GM12874 (cell line): ENCODE data around the gene ESR2.

Source experiments
- CTCF ChIP-seq: IDR thresholded peaks from 2 replicates; pipeline ENCODE4 v1.5.1; 2011; ENCODE audit warnings: low read depth, mild to moderate bottlenecking, control low read depth, low read length, moderate library complexity; ENCODE audit not compliant: insufficient read depth

Gene ESR2

GRCh38 chr14:64201921-64202545 lies 92.1 kb downstream of the ESR2 start:
- TF ChIP-seq CTCF = no peak

- no peak for TF ChIP-seq CTCF
Measured at GRCh38 chr14:64201296-64201695, 92.9 kb downstream of the ESR2 start.

DNA sequence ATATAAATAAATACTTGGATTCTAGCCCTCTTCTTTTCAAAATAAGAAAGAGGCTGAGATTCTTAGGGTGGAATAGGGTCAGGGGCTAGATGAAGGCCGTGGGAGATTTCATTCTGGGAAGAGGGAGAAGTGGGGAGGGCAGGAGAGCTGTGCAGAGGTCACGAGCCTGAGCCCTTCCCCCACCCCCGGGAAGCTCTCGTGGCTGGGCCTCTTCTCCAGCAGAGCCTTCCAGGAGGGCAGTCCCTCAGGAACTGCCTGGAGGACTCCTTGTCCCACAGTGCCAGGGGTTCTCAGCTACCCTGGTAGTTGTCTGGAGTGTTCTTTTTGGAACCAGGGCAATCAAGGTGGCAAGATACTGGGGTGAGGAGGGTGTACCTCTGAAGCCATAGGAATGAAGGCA lies 94.0 kb downstream of the ESR2 start:
- no peak for TF ChIP-seq CTCF

GRCh38 chr14:64198486-64198885 lies 95.7 kb downstream of the ESR2 start:
- no peak for TF ChIP-seq CTCF

DNA sequence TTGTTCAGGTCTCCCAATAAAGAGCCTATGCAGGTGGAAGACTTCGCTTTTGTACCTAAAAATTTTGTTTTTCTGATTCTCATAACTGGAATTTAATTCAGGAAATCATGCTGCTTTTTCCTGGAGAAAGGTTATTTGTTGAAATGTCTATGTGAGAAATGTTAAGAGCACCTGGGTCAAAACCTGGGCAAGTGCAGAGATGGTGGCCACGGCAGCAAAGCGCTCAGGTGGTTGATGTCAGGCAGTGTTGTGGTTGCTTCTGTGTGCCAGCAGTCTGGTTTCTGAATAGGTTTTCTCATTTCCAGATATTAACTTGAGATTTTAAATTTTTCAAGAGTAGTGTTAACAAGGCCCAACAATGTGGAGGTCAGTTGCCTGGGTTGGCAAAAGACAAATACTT lies 96.2 kb downstream of the ESR2 start:
- no peak for TF ChIP-seq CTCF

DNA sequence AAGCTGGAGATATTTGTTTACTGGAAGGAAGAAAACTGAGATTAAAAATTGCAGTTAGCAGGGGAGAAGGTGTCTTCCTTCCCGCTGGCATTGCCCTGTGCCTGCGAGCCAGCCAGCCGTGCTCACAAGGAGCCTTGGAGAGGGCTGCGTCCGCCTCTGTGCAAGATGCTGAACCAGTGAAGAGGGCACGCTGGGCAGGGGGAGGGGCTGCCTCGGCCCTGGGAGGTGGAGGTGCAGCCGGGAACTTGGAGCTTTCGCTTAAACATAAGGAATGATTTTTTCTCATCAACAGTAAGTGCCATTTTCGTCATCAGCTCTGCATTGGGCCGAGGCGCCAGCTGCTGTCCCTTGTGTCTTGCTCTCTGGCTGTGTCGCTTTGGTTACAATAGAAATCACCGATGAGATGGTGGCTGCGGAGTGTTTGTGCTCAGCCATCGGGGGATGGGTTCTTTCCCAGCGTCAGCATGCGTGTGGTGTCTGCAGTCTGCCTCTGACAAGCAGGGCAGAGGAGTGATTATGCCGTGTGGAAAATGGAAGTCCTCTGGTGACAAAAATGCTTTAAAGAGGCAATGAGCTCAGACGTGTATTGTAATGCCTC lies 97.3 kb downstream of the ESR2 start:
- no peak for TF ChIP-seq CTCF

- TF ChIP-seq CTCF = no peak
Measured at GRCh38 chr14:64196056-64196455, 98.1 kb downstream of the ESR2 start.
